Erythroblast (primary cell): ENCODE results near the gene WIPF3.

Experiments used
- GATA1 ChIP-seq: IDR thresholded peaks from 2 replicates; pipeline ENCODE4 v1.6.1; 2011; ENCODE audit warnings: low read depth, mild to moderate bottlenecking, control low read depth, low read length, moderate library complexity
- POLR2A ChIP-seq: IDR thresholded peaks from 2 replicates; pipeline ENCODE4 v1.6.1; 2011; ENCODE audit warnings: mild to moderate bottlenecking, low read length

DNA sequence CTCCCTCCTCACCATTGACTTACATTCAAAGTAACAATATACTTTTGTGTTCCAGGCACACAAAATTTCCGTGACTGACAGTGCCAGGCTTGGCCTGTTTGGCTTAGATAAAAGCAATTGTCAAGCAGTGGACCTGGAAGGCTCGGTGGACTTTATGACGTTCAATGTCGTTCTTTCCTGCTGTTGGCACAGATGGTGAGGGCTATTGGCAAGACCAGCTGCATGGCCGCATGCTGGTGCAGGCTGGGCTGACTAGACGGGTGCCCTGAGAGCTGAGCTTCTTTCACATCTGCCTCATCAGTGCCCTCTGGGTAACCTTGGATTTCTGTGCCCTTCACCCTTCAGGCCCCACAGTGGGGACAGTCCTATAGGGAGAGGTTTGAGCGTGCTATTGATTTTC lies 45.2 kb downstream of the WIPF3 start:
- TF ChIP-seq POLR2A (no peak), GATA1 (no peak)
